ENCODE data around the gene CPA4.
A peak's percentile ranks its signal among the peaks of the same experiment; 100 is the strongest.

CPA4 gene

GRCh38 chr7:130356121-130356875, 63.3 kb downstream of the CPA4 start:
- H3K9ac ChIP-seq (ENCODE audit: low read length), result no peak overlapping the region
- no peaks in the 10 kb centered on the region for H3K36me3 ChIP-seq (ENCODE audit: control insufficient read depth, insufficient read depth, low read length)
- H3K4me3 ChIP-seq (ENCODE audit: low read length), result no peak overlapping the region
- H3K27me3 ChIP-seq (ENCODE audit: control insufficient read depth, insufficient read depth, low read length), result peaks cover 2% of the 10 kb centered on the region
- peaks cover 10% of the 10 kb centered on the region for H3K4me1 ChIP-seq (ENCODE audit: control insufficient read depth, insufficient read depth, low read length)
- peak overlapping the region; percentile 91 for H3K27ac ChIP-seq (ENCODE audit: low read depth, low read length)

DNA sequence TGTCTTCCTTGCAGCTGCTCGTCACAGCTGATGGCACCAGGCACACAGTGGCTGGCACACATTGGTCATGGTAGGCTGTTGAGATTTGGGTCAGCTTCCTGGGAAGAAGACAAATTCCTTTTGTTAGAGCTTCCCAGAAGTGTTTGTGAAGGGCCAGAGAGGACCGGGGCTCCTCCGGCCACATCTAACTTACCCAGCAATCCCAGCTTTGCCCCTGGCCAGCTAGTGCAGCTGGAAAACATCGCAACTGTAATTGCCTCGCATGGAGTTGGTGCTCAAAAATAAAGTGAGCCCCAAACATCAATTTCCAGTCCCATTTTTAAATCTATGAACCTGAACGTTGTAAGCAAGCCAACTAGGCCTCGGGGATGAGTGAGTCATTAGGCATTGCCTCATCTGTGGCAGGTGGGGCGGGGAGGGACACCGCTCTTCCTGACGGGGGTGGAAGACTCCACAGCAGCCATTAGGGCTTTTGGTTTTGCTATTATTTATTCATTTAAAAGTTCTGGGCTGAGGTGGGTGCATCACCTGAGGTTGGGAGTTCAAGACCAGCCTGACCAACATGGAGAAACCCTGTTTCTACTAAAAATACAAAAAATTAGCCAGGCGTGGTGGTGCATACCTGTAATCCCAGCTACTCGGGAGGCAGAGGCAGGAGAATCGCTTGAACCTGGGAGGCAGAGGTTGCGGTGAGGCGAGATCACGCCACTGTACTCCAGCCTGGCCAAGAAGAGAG, 64.1 kb downstream of the CPA4 start:
- no peaks in the 10 kb centered on the region for H3K36me3 ChIP-seq (ENCODE audit: control insufficient read depth, insufficient read depth, low read length)
- no peak overlapping the region for H3K9ac ChIP-seq (ENCODE audit: low read length)

DNA sequence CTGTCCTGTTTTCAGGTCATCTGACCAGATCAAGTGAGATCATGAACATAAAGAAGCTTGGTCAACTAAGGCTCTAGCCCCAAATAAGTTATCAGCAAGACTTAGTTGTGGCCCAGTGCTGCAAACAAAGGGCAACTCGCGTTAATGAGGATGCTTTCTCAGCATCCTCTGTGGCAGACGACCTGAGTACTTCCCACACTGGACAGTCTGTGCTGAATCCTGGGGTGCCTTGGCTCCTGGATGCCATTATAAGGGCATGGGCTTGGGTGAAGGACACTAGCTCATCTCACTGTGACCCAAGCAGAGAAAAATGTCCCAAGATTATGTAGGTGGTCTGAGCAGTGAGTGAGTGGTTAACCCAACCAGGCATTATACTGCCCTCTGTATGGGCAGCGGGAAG, 65.5 kb downstream of the CPA4 start:
- Histone ChIP-seq H3K27me3 (ENCODE audit: control insufficient read depth, insufficient read depth, low read length) (no peaks in the 10 kb centered on the region), H3K36me3 (ENCODE audit: control insufficient read depth, insufficient read depth, low read length) (no peaks in the 10 kb centered on the region), H3K9ac (ENCODE audit: low read length) (no peak overlapping the region), H3K4me1 (ENCODE audit: control insufficient read depth, insufficient read depth, low read length) (peaks cover 10% of the 10 kb centered on the region), H3K4me3 (ENCODE audit: low read length) (no peak overlapping the region), H3K27ac (ENCODE audit: low read depth, low read length) (no peak overlapping the region)

More for the DNA sequence above, 64.1 kb downstream of the CPA4 start:
- H3K4me3 ChIP-seq (ENCODE audit: low read length), result no peak overlapping the region
- peak overlapping the region; percentile 91 for H3K27ac ChIP-seq (ENCODE audit: low read depth, low read length)
- peaks cover 2% of the 10 kb centered on the region for H3K27me3 ChIP-seq (ENCODE audit: control insufficient read depth, insufficient read depth, low read length)
- H3K4me1 ChIP-seq (ENCODE audit: control insufficient read depth, insufficient read depth, low read length), result peaks cover 10% of the 10 kb centered on the region

DNA sequence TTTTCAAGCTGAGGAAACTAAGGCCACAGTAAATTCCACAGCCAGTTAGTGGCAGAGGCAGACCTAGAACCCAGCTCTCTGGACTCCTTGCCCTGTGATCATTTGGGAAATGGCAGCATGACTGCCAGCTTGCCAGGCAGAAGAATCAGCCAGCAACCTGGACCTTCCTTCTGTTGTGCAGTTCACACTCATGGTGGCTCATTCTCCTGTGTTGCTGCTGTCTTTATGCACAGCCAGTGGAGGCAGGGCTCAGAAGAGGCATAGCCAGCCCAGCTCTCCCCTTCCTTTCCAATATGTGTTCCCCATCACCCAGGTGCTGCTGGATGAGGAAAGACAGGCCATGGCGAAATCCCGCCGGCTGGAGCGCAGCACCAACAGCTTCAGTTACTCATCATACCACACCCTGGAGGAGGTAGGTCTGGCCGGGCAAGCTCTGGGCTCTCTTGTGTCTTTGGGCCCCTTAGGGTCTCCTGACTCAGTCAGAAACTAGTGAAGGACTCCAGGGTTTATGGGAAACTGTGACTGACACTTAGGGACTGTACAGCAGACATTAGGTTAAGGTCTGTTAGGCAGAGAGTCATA, 66.4 kb downstream of the CPA4 start:
- Histone ChIP-seq H3K4me3 (ENCODE audit: low read length) (no peak overlapping the region), H3K27me3 (ENCODE audit: control insufficient read depth, insufficient read depth, low read length) (no peaks in the 10 kb centered on the region), H3K36me3 (ENCODE audit: control insufficient read depth, insufficient read depth, low read length) (no peaks in the 10 kb centered on the region), H3K9ac (ENCODE audit: low read length) (no peak overlapping the region), H3K4me1 (ENCODE audit: control insufficient read depth, insufficient read depth, low read length) (peaks cover 10% of the 10 kb centered on the region), H3K27ac (ENCODE audit: low read depth, low read length) (no peak overlapping the region)

- no peak overlapping the region for H3K4me3 ChIP-seq (ENCODE audit: low read length)
- no peak overlapping the region for H3K27ac ChIP-seq (ENCODE audit: low read depth, low read length)
- no peaks in the 10 kb centered on the region for H3K36me3 ChIP-seq (ENCODE audit: control insufficient read depth, insufficient read depth, low read length)
- H3K27me3 ChIP-seq (ENCODE audit: control insufficient read depth, insufficient read depth, low read length), result no peaks in the 10 kb centered on the region
- H3K4me1 ChIP-seq (ENCODE audit: control insufficient read depth, insufficient read depth, low read length), result peaks cover 13% of the 10 kb centered on the region
- H3K9ac ChIP-seq (ENCODE audit: low read length), result no peak overlapping the region
Measured at GRCh38 chr7:130360518-130360917, 67.6 kb downstream of the CPA4 start.

DNA sequence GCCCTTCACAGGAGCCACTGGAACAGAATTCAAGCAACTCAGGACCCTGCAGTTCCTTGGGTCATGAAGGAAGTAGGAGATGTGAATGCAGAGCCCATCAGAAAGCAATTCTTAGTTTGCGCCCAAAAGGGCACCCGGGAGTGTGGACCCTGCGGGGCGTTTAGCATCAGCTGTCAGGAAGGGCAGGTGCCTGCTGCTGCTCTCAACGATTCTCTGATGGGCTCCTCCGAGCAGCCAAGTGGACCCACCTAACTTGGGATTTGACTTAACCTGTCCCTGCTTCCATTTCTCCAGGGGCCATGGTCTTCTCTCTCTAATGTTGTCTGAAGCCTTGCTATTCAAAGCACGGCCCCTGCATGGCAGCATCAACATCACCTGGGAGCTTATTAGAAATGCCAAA, 68.7 kb downstream of the CPA4 start:
- no peaks in the 10 kb centered on the region for H3K27me3 ChIP-seq (ENCODE audit: control insufficient read depth, insufficient read depth, low read length)
- H3K36me3 ChIP-seq (ENCODE audit: control insufficient read depth, insufficient read depth, low read length), result no peaks in the 10 kb centered on the region
- no peak overlapping the region for H3K27ac ChIP-seq (ENCODE audit: low read depth, low read length)
- H3K4me1 ChIP-seq (ENCODE audit: control insufficient read depth, insufficient read depth, low read length), result peaks cover 5% of the 10 kb centered on the region
- no peak overlapping the region for H3K4me3 ChIP-seq (ENCODE audit: low read length)
- no peak overlapping the region for H3K9ac ChIP-seq (ENCODE audit: low read length)

DNA sequence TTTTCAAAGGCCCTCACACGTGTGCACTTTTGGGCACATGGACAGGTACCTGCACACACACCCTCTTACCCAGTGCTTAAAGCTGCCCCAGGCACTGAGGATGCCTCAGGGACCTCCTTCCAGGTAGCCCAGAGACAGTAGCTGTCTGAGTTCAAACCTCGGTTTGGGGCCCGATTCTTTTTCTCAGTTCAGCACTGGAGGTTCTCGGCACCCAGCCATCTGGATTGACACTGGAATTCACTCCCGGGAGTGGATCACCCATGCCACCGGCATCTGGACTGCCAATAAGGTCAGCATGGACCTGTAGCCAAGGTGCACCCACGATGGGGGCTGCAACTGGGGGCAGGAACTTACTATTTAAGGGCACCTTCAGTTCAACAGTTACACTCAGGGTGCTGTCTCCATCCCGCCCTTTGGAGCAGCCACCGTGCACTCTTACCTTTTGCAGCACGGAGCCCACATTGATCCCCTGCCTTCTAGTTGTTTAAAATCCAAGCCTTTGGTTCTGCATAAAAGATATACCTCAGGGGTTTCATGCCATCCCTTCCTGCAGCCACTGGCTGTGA, 69.4 kb downstream of the CPA4 start:
- Histone ChIP-seq H3K27me3 (ENCODE audit: control insufficient read depth, insufficient read depth, low read length) (no peaks in the 10 kb centered on the region), H3K4me3 (ENCODE audit: low read length) (no peak overlapping the region), H3K4me1 (ENCODE audit: control insufficient read depth, insufficient read depth, low read length) (peaks cover 3% of the 10 kb centered on the region), H3K9ac (ENCODE audit: low read length) (no peak overlapping the region), H3K36me3 (ENCODE audit: control insufficient read depth, insufficient read depth, low read length) (no peaks in the 10 kb centered on the region), H3K27ac (ENCODE audit: low read depth, low read length) (no peak overlapping the region)

DNA sequence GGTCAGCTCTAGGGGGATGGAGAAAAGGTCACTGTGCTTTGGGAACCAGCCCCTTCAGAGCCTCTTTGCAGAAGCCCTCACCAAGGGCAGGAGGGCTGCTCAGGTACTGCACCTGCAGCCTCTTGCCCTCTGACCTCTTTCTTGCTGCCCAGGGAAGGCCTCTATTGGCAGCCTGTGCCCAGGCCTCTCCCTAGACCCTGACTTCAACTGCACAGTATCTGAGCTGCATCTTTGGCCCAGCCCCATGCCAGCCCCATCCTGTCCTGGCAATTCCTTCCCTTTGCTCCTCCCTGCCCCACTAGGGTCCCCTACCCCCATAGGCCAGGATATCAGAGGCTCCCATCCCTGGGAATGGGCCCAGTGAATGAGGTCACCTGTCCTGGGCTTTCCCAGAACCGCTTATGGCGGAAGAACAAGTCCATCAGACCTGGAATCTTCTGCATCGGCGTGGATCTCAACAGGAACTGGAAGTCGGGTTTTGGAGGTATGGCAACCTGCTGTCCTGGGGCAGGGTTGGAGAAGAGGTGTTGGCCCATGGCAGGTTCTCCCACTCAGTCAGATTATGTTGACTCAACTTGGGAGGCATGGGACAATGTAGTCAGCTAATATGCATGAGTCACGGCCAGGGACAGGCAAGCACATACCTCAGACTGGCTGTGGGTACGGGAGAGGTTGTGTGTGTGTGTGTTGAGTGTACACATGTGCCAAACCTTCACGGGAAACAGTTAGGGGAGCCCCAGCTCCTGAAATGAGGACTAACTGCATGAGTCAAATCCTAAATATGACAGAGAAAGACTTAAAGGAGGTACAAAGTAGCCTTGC, 70.3 kb downstream of the CPA4 start:
- no peak overlapping the region for H3K27ac ChIP-seq (ENCODE audit: low read depth, low read length)
- peaks cover 3% of the 10 kb centered on the region for H3K4me1 ChIP-seq (ENCODE audit: control insufficient read depth, insufficient read depth, low read length)
- no peak overlapping the region for H3K4me3 ChIP-seq (ENCODE audit: low read length)
- no peaks in the 10 kb centered on the region for H3K27me3 ChIP-seq (ENCODE audit: control insufficient read depth, insufficient read depth, low read length)
- H3K36me3 ChIP-seq (ENCODE audit: control insufficient read depth, insufficient read depth, low read length), result no peaks in the 10 kb centered on the region
- no peak overlapping the region for H3K9ac ChIP-seq (ENCODE audit: low read length)

GRCh38 chr7:130364451-130364850, 71.5 kb downstream of the CPA4 start:
- Histone ChIP-seq H3K4me3 (ENCODE audit: low read length) (no peak overlapping the region), H3K36me3 (ENCODE audit: control insufficient read depth, insufficient read depth, low read length) (no peaks in the 10 kb centered on the region), H3K27ac (ENCODE audit: low read depth, low read length) (no peak overlapping the region), H3K9ac (ENCODE audit: low read length) (no peak overlapping the region), H3K27me3 (ENCODE audit: control insufficient read depth, insufficient read depth, low read length) (no peaks in the 10 kb centered on the region), H3K4me1 (ENCODE audit: control insufficient read depth, insufficient read depth, low read length) (peaks cover 9% of the 10 kb centered on the region)

- Histone ChIP-seq H3K9ac (ENCODE audit: low read length) (no peak overlapping the region), H3K4me1 (ENCODE audit: control insufficient read depth, insufficient read depth, low read length) (peaks cover 9% of the 10 kb centered on the region), H3K36me3 (ENCODE audit: control insufficient read depth, insufficient read depth, low read length) (no peaks in the 10 kb centered on the region), H3K4me3 (ENCODE audit: low read length) (no peak overlapping the region), H3K27me3 (ENCODE audit: control insufficient read depth, insufficient read depth, low read length) (no peaks in the 10 kb centered on the region), H3K27ac (ENCODE audit: low read depth, low read length) (peak overlapping the region; percentile 40)
Measured at GRCh38 chr7:130365088-130365487, 72.1 kb downstream of the CPA4 start.

DNA sequence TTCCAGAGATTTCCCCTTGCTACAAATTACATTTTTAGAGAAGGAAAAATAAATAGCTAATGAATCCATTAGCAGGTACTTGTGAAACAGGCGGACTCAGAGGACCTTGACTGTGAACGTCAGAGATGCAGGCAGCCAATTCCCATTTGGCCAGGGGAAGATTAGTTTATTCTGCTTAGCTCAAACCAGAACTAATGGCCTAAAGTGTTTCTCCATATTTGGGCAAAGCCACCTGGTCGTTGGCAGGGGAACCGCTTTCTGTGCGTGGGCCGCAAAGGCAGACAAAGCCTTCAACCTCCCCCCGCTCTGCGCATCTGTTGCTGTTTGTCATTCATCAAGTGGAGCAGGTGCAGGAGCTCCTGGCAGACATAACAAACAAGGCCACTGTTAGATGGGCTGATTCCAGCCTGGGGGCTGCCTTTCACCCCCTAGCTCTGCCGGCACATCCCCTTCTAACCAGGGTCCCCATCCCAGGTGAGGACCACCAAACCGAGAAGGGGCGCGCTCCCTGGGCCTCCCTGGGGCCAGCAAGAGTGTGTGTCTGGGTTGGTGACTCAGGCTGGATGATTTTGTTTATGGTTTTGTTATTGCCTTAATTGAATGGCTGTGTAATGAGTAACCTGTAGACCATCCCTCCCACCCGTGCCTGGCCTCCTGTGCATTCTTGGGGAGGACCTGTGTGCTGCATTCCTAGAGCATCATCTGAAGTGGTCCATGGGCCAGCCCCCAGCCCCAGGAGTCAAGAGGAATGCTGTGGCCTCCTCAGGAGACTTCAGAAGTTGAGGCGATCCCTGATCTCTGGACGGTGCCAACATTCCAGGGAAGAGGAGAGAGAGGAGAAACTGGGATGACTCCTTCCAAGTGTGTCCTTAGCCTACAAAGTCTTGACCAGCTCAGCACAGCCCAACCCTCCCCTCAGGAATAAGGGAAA, 72.8 kb downstream of the CPA4 start:
- Histone ChIP-seq H3K4me3 (ENCODE audit: low read length) (no peak overlapping the region), H3K27ac (ENCODE audit: low read depth, low read length) (peak overlapping the region; percentile 21), H3K9ac (ENCODE audit: low read length) (no peak overlapping the region), H3K4me1 (ENCODE audit: control insufficient read depth, insufficient read depth, low read length) (peaks cover 9% of the 10 kb centered on the region), H3K36me3 (ENCODE audit: control insufficient read depth, insufficient read depth, low read length) (no peaks in the 10 kb centered on the region), H3K27me3 (ENCODE audit: control insufficient read depth, insufficient read depth, low read length) (no peaks in the 10 kb centered on the region)

Measured in rectal smooth muscle tissue (tissue), 1 donor.